Measurements from ENCODE around the gene PAFAH2.

Gene PAFAH2

DNA sequence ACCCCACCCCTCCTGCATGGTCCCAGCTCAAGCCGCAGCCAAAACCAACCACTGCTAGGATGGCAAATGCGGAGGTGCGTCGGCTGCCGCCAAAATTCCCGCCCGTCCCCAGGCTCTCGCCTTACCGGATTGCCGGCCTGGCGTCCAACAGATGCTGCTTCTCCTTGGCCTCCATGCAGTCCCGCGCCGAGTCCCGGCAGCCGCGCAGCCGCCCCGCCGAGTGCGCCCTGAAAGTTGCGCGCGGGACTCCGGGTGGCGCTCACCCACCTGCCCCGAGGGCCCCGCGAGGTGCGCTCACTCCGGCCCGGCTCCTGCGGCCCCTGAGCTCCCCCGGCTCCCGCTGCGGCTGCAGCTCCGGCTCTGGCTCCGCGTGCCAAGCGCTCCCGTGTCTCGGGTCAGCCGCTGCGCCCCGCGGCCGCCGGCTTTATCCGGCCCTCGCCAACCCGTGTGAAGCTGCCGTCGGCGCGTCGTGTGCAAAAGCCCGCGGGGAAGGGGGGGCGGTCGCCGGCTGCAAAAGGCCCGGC is 47.9 kb upstream of the PAFAH2 start, which contains the start of gene SLC30A2:
Gene SLC30A2 (minus strand): TSS at position 397 of the 524 bp plus-strand sequence. CDS start 222 bp downstream, at position 175.
- Histone ChIP-seq H3K4me3 (replicated peaks; ENCODE audit: insufficient read depth, low read length) (no peak within 1 kb of the TSS; the same call in 1 of the 2 replicates), H3K27ac (replicated peaks) (no peak within 1 kb of the TSS), H3K27me3 (ENCODE audit: insufficient read depth, poor library complexity, severe bottlenecking) (peaks cover 38% of the 10 kb centered on the region)
- TF ChIP-seq POLR2AphosphoS5 (IDR thresholded peaks at IDR 0.05; ENCODE audit: low read depth) (no peak), SPI1 (IDR thresholded peaks at IDR 0.05; ENCODE audit: borderline replicate concordance, low read depth) (no peak)
- DNase-seq (ENCODE audit: low read depth in 1 of 2, low spot score in 1 of 2): no peak

- Histone ChIP-seq H3K27me3 (ENCODE audit: insufficient read depth, poor library complexity, severe bottlenecking) (peaks cover 38% of the 10 kb centered on the region), H3K4me3 (replicated peaks; ENCODE audit: insufficient read depth, low read length) (no peak overlapping the region)
- DNase-seq (ENCODE audit: low read depth in 1 of 2, low spot score in 1 of 2): no peak
These were observed 47.3 kb upstream of the PAFAH2 start for GRCh38 chr1:26044971-26045721.

GRCh38 chr1:26044414-26044813 is 46.6 kb upstream of the PAFAH2 start:
- TF ChIP-seq SPI1 (IDR thresholded peaks at IDR 0.05; ENCODE audit: borderline replicate concordance, low read depth): no peak
- TF ChIP-seq CTCF (IDR thresholded peaks at IDR 0.05; ENCODE audit: insufficient read depth, low read length): no peak
- TF ChIP-seq REST (IDR thresholded peaks at IDR 0.05; ENCODE audit: insufficient replicate concordance, low read depth): no peak
- no peak for TF ChIP-seq GABPA (IDR thresholded peaks at IDR 0.05; ENCODE audit: low read depth)
- no peak for TF ChIP-seq POLR2AphosphoS5 (IDR thresholded peaks at IDR 0.05; ENCODE audit: low read depth)
- Histone ChIP-seq H3K27me3 (ENCODE audit: insufficient read depth, poor library complexity, severe bottlenecking) (peaks cover 38% of the 10 kb centered on the region), H3K27ac (replicated peaks) (no peak overlapping the region), H3K4me3 (replicated peaks; ENCODE audit: insufficient read depth, low read length) (no peak overlapping the region)
- DNase-seq (ENCODE audit: low read depth in 1 of 2, low spot score in 1 of 2): no peak

More at GRCh38 chr1:26044971-26045721, 47.3 kb upstream of the PAFAH2 start:
- TF ChIP-seq REST (IDR thresholded peaks at IDR 0.05; ENCODE audit: insufficient replicate concordance, low read depth): no peak
- H3K27ac ChIP-seq (replicated peaks): no peak overlapping the region

DNA sequence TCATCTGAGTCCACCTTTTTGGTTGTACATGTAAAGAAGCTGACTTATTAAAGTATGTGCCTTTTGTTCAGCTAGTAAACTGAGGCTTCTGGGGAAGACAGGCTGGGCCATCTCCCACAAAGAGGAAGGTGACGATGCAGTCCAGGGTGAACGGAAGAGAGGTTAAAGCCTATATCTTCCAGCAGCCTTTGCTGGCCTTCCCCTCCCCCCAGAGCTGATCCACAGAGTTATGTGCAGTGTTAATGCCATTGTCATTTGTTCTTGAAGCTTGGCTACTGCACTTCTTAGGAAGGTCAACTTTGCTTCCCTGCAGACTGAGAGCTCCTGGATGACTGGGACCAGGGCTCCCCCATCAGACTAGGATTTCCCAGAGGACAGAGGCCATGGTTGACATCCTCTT is 45.9 kb upstream of the PAFAH2 start:
- no peak for DNase-seq (ENCODE audit: low read depth in 1 of 2, low spot score in 1 of 2)
- TF ChIP-seq GABPA (IDR thresholded peaks at IDR 0.05; ENCODE audit: low read depth) (no peak), REST (IDR thresholded peaks at IDR 0.05; ENCODE audit: insufficient replicate concordance, low read depth) (no peak), SPI1 (IDR thresholded peaks at IDR 0.05; ENCODE audit: borderline replicate concordance, low read depth) (no peak), POLR2AphosphoS5 (IDR thresholded peaks at IDR 0.05; ENCODE audit: low read depth) (no peak), CTCF (IDR thresholded peaks at IDR 0.05; ENCODE audit: insufficient read depth, low read length) (no peak)
- Histone ChIP-seq H3K27ac (replicated peaks) (no peak overlapping the region), H3K4me3 (replicated peaks; ENCODE audit: insufficient read depth, low read length) (no peak overlapping the region), H3K27me3 (ENCODE audit: insufficient read depth, poor library complexity, severe bottlenecking) (peaks cover 38% of the 10 kb centered on the region)

Measured in HL-60 (cell line).